Esophagus muscularis mucosa (tissue), 4 donors: Measurements from ENCODE around the gene CORO2B.

Source experiments
- CTCF ChIP-seq, 3 experiments: fragments of 200-600 bp in 2 of 3; fragments of 450-650 bp in 1 of 3; sonication (generic) in 2 of 3; IDR thresholded peaks; one replicate each; pipeline ENCODE4 v1.5.1; 2017 to 2019; ENCODE audit warnings: antibody characterized with exemption in 3 of 3, mild to moderate bottlenecking in 2 of 3, moderate library complexity in 1 of 3
- EP300 ChIP-seq: sonication (generic); formaldehyde crosslinking; IDR thresholded peaks from one replicate; pipeline ENCODE4 v1.6.1; 2017; ENCODE audit warnings: antibody characterized with exemption
- POLR2A ChIP-seq: fragments of 450-650 bp; IDR thresholded peaks from one replicate; pipeline ENCODE4 v1.6.1; 2017; ENCODE audit warnings: antibody characterized with exemption, moderate library complexity, mild to moderate bottlenecking, low read depth
- POLR2AphosphoS5 ChIP-seq, 2 donors: sonication (generic); formaldehyde crosslinking; IDR thresholded peaks; one replicate each; pipeline ENCODE4 v1.6.1; 2017; ENCODE audit warnings: antibody characterized with exemption in 2 of 2

GRCh38 chr15:68630836-68631235, 52.0 kb downstream of the CORO2B start:
- TF ChIP-seq POLR2A (no peak), CTCF (IDR thresholded peaks at IDR 0.05) (no peak), EP300 (no peak), POLR2AphosphoS5 (IDR thresholded peaks at IDR 0.05) (no peak)
